NK-92 (cell line): ENCODE data around the gene HEMGN.

Experiments
- DNase-seq: peaks from one replicate; lab custom pipeline; 2025; ENCODE audit not compliant: unreplicated experiment; lab: John Stamatoyannopoulos, UW

The HEMGN gene

GRCh38 chr9:97933297-97933998, 4.5 kb downstream of the HEMGN start:
- DNase-seq: no peak

DNA sequence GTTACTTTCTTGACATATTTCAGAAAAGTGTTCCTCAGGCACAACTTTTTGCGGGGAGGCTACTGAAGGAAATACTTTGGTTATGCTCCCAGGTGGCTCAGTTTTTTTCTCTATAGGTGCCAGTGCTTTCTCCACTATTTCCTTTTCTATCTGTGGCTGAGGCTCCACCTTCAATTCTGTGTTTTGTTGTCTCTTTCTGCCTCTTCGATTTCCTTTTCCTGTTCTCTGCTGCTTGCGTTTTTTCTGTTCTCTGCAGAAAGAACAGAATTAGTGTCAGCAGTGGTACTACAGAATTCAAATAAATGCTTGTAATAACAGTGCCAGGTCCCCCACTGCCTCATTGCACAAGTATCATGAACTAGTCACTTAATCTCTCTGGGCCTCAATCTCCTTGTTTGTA, 7.0 kb downstream of the HEMGN start:
- no peak for DNase-seq

GRCh38 chr9:97928986-97929604, 8.9 kb downstream of the HEMGN start:
- DNase-seq: no peak

GRCh38 chr9:97925497-97926334, 12.3 kb downstream of the HEMGN start:
- no peak for DNase-seq

DNA sequence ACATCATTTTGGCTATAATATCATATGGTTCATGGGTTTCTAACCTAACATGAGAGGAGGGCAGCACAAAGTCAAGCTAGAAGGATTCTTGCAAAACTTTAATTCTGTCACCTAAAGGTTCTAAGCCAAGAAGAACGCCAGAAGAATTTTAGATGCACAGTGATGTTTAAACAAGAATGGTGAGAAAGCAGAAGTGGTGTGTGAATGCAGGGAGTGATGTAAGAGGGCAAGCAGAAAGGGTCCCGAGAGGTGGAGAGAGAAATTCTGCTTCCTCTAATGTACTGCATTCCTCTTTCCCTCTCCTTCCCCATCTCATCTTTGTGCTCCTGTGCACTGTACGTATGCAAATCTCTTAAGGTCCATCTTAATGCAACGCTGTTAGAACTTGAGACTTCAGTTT, 13.6 kb downstream of the HEMGN start:
- DNase-seq: no peak

DNA sequence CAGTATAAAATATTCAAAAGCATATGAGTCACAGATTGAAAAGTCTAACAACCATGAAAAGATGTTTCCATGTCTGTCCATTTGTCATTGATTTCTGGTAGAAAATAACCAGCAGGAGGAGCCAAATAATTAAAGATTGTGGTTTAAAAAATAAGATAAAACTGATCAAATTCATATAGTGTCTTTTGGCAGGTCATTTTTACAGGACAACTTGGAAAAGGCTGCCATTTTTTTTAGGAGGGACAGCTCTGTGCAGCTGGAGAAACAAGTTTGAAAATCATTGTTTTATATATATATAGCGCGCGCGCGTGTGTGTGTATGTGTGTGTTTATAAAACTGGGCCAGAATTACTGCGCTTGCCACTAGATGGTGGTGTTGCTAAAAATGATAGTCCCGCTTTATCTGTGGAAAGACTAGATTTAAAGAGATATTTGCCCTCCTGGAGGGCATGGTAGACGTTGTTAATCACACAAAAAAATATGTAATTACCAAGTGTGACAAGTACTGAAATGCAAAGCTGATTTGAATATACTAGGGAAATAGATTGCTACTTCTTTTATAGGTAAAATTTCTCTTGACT, 14.4 kb downstream of the HEMGN start:
- no peak for DNase-seq

- peak; percentile 93 for DNase-seq
Measured at GRCh38 chr9:97921959-97922724, 15.8 kb downstream of the HEMGN start, which contains the start of gene TRMO. Gene TRMO, minus strand, starts transcription at chr9:97922500. Its CDS starts 7 bp downstream, at chr9:97922493.

- no peak for DNase-seq
Measured at GRCh38 chr9:97919217-97919813, 18.7 kb downstream of the HEMGN start.

DNA sequence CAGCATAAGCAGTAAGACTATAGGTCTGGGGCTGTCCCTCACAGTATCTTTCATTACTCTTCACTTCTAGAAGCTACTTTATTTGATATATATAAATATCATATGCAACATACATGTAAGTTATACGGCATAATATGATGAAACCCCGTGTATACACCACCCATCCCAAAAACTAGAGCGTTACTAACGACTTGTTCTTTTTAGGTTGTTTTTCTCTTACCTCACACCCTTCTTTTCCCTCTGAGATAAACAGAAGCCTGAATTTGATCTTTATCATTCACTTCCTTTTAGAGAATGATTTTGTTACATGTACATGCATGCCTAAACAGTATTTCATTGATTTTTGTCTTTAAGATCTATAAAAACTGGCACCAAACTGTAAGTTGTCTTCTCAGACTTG, 19.4 kb downstream of the HEMGN start:
- no peak for DNase-seq

- DNase-seq: no peak
Measured at GRCh38 chr9:97911970-97912369, 26.0 kb downstream of the HEMGN start.

GRCh38 chr9:97911528-97911927, 26.4 kb downstream of the HEMGN start:
- no peak for DNase-seq

DNA sequence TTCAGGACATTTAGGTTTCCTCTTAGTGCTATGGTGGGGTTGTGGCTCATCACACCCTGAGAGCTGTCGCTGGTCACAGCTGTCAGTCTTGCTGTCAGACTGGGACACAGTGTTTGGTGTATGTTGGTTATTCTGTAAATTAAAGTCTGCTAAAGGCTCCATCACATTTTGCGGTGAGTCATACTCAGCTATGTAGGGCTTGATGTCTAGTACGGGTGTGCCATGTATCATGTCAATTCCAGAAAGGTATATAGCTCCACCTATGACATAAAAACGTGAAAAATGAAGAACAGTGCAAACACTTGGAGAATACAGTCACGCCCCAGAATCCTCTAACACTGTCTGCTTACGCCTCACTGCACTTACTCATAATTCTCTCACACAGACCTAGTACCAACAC, 27.6 kb downstream of the HEMGN start:
- no peak for DNase-seq

DNA sequence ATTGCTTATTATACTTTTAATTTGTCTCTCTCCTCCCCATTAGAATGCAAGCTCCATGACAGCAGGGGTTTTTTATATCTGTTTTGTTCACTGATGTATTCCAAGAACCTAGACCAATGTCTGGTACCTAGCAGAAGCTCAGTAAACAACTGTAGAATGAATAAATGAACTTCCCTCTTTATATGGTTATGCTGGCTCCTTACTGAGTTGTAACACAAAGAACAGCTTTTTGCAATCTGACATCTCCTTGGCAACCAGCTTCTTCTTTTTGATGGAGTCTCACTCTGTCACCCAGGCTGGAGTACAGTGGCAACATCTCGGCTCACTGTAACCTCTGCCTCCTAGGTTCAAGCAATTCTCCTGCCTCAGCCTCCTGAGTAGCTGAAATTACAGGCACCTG, 29.3 kb downstream of the HEMGN start:
- no peak for DNase-seq

DNA sequence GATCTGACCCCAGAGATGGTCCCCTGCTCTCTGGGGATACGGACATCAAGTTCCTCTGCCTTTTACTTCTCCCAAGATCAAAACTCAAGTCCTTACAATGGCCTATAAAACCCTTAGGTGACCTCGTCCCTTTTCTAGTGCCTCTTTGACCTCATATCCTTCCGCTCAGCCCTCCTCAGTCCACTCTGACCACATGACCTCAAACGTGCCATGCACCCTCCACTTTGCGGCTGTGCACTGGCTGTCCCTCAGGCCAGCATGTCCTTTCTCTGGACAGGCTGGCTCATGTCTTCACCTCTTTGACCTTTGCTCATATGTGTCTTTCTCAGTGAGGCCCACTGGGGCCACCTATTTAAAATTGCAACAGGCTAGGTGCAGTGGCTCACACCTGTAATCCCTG, 30.3 kb downstream of the HEMGN start:
- DNase-seq: no peak

DNA sequence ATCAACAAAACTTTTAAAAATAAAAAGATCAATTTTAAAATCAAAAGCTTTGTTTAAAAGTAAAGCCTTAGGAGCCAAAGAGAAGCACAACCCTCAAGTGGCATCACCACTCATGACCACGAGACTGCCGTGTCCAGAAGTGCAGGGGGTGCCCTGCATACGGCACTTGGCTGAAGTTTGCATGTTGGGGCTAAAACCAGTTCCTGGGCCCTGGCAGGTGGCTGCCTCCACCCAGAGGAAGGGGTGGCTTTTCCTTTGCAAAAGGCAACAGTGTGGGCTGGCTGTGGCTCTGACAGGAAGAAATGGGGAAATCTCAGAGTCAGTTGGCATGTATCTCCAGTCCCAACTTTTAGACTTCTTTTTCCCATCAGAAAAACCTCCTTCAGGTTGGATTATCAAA, 30.9 kb downstream of the HEMGN start:
- DNase-seq: no peak

DNA sequence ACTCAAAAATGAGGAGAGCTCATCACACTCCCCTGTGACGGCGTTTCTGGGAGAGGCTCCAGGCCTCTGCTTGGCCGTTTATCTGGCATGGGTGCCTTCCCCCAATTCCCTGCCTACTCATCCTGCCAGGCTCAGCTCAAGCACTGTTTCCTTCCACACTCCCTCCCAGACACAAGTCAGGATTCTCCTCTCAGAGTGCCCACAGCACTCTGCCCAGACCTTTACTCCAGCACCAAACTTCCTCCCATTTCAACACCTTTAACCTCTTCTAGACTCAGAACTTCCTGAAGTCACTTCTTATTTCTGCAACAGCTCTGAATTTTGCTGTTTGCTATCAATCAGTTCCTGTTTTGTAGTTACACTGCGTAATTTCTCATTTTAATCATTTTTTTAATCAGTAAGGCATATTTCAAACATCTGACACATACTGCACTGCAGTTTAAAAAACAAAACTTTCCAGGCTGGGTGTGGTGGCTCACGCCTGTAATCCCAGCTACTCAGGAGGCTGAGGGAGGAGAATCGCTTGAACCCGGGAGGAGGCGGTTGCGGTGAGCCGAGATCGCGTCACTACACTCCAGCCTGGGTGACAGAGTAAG, 31.6 kb downstream of the HEMGN start:
- DNase-seq: no peak

DNA sequence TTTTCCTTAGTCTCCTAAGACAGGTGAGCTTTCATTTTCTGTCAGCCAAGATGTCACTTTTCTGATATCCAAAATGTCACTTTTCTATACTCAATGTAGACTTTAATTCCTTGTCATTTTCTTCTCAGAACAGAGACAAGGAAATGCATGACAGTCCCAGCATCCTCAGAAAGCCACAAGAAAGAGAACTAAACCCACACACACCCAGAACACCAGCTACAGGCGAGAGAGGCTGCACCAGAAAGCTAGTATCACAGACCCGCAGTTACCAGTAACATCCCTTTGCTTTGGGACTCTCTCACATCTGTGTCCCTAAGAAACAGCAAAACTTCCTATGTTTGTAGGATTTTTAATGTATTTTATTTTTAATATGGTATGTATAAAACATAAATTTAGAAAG, 32.7 kb downstream of the HEMGN start:
- no peak for DNase-seq

- no peak for DNase-seq
Measured at GRCh38 chr9:97904725-97905124, 33.2 kb downstream of the HEMGN start.

DNA sequence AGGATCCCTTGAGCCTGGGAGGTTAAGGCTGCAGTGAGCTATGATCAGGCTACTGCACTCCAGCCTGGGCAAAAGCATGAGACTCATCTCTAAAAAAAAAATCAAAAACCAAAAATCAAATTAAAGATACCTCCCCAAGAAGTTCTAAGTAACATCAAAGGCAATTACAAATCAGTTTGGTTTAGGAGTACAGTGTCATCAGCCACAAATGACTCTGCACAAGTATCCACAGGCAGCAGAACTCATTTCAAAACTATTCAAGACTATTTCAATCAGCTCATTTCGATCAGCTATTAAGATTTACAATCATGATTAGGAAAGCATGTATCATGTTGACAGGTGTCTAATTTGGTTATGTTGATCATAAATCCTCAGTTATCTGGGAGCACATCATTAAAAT, 34.8 kb downstream of the HEMGN start:
- no peak for DNase-seq
